HCT116 (cell line): ENCODE results near the gene CHD8. TPM values are rescaled to one million over a fixed set of nuclear protein-coding genes. Genes with fewer than 3 reads are reported as not detected.

Experiments
- ATAC-seq: fragments of 200-7000 bp; cut with Tn5 transposase; 2 replicates; pipeline ENCODE4 v1.9.1; 2020; ENCODE audit warnings: mild to moderate bottlenecking, moderate library complexity
- BruUV-seq: library from RNA; stranded (reverse); fragments of 400-500 nt; replicated peaks from 2 replicates; lab custom pipeline; 2021; lab: Mats Ljungman, UMichigan
- CTCF ChIA-PET: fragments of 300-600 bp; sonication (Branson Sonifier 250); formaldehyde crosslinking; loops from one replicate; lab custom pipeline; 2021; ENCODE audit warnings: antibody characterized with exemption; lab: Charles Lee
- POLR2A ChIA-PET: fragments of 300-600, 350-600 bp; sonication (Branson Sonifier 250); formaldehyde crosslinking; loops from one replicate; lab custom pipeline; 2021; ENCODE audit warnings: antibody characterized with exemption; lab: Charles Lee
- RAD21 ChIA-PET, 2 experiments: fragments of 300-600 bp; sonication (Branson Sonifier 250); formaldehyde crosslinking; loops; one replicate each; lab custom pipeline; 2023; ENCODE audit warnings: low total read pairs in 2 of 2; ENCODE audit not compliant: uncharacterized antibody in 2 of 2, unreplicated experiment in 2 of 2, low non-redundant PET in 1 of 2; lab: Charles Lee
- DNase-seq: peaks from one replicate; pipeline ENCODE4 v3.0.0-alpha.2; 2010; ENCODE audit warnings: low read depth, low spot score
- H2AFZ ChIP-seq: fragments of 200-600 bp; shearing (Covaris generic), sonication (generic); 2 replicates; pipeline ENCODE4 v1.6.1; 2017; ENCODE audit warnings: low read depth, mixed run types, mixed read lengths, antibody characterized with exemption, low read length; ENCODE audit not compliant: poor library complexity, severe bottlenecking
- H3K27ac ChIP-seq: 2 replicates; pipeline ENCODE4 v1.5.1; 2012; ENCODE audit warnings: low read depth, low read length
- H3K27me3 ChIP-seq: fragments of 200-600 bp; sonication (generic); 2 replicates; pipeline ENCODE4 v1.6.1; 2016; ENCODE audit warnings: mixed run types, low read length, mixed read lengths; ENCODE audit not compliant: insufficient read depth
- H3K36me3 ChIP-seq, 2 experiments: fragments of 200-500 bp in 1 of 2; fragments of 200-600 bp in 1 of 2; sonication (Bioruptor generic) in 1 of 2; sonication (generic) in 1 of 2; 2 replicates each; pipeline versions ENCODE4 v1.5.1 to v1.6.1; 2014 to 2016; ENCODE audit warnings: low read length in 2 of 2, inconsistent platforms in 1 of 2, mixed read lengths in 1 of 2, mixed run types in 1 of 2; ENCODE audit not compliant: insufficient read depth in 2 of 2, control insufficient read depth in 1 of 2
- H3K4me1 ChIP-seq, 2 experiments: fragments of 200-600 bp in 1 of 2; sonication (generic) in 1 of 2; 2 replicates each; pipeline versions ENCODE4 v1.5.1 to v1.6.1; 2012 to 2017; ENCODE audit warnings: low read length in 2 of 2, inconsistent platforms in 1 of 2, mild to moderate bottlenecking in 1 of 2, mixed read lengths in 1 of 2, mixed run types in 1 of 2, moderate library complexity in 1 of 2; ENCODE audit not compliant: insufficient read depth in 2 of 2, control insufficient read depth in 1 of 2
- H3K4me2 ChIP-seq: fragments of 200-600 bp; sonication (generic); 2 replicates; pipeline ENCODE4 v1.6.1; 2017; ENCODE audit warnings: mixed run types, low read length, mixed read lengths
- H3K4me3 ChIP-seq, 2 experiments: fragments of 200-600 bp in 1 of 2; sonication (generic) in 1 of 2; replicated peaks in 1 of 2; 2 replicates each; pipeline ENCODE4 v1.5.1; 2011 to 2016; ENCODE audit warnings: low read length in 2 of 2, control low read depth in 1 of 2, low read depth in 1 of 2, mild to moderate bottlenecking in 1 of 2, mixed read lengths in 1 of 2, mixed run types in 1 of 2
- H3K79me2 ChIP-seq: fragments of 200-600 bp; sonication (generic); 2 replicates; pipeline ENCODE4 v1.6.1; 2017; ENCODE audit warnings: mild to moderate bottlenecking, mixed run types, low read length, moderate library complexity, mixed read lengths; ENCODE audit not compliant: insufficient read depth
- H3K9ac ChIP-seq: fragments of 200-600 bp; sonication (generic); 2 replicates; pipeline ENCODE4 v1.6.1; 2016; ENCODE audit warnings: low read length, mixed read lengths
- H3K9me2 ChIP-seq: fragments of 200-600 bp; sonication (generic), shearing (Covaris generic); 2 replicates; pipeline ENCODE4 v1.6.1; 2017; ENCODE audit warnings: mixed run types, mild to moderate bottlenecking, moderate library complexity; ENCODE audit not compliant: insufficient read depth
- H3K9me3 ChIP-seq, 2 experiments: fragments of 200-500 bp in 1 of 2; fragments of 200-600 bp in 1 of 2; sonication (Bioruptor generic) in 1 of 2; sonication (generic) in 1 of 2; 2 replicates each; pipeline ENCODE4 v1.6.1; 2014 to 2017; ENCODE audit warnings: low read length in 2 of 2, mixed read lengths in 2 of 2, inconsistent platforms in 1 of 2, low read depth in 1 of 2, mild to moderate bottlenecking in 1 of 2, mixed run types in 1 of 2, moderate library complexity in 1 of 2; ENCODE audit not compliant: control insufficient read depth in 1 of 2, insufficient read depth in 1 of 2
- H4K20me1 ChIP-seq: fragments of 200-600 bp; sonication (generic), shearing (Covaris generic); 2 replicates; pipeline ENCODE4 v1.6.1; 2017; ENCODE audit warnings: mixed run types, mild to moderate bottlenecking, moderate library complexity; ENCODE audit not compliant: insufficient read depth
- ATF3 ChIP-seq: IDR thresholded peaks from 2 replicates; pipeline ENCODE4 v1.6.1; 2012
- CEBPB ChIP-seq: IDR thresholded peaks from 2 replicates; pipeline ENCODE4 v1.6.1; 2012; ENCODE audit warnings: low read depth
- CTCF ChIP-seq, 3 experiments: fragments of 200-600 bp in 1 of 3; sonication (generic) in 1 of 3; IDR thresholded peaks in 2 of 3; conservative IDR thresholded peaks in 1 of 3; 2 replicates each; pipeline ENCODE4 v1.5.1; 2012 to 2017; ENCODE audit warnings: low read depth in 2 of 3, low read length in 2 of 3, antibody characterized with exemption in 1 of 3, borderline replicate concordance in 1 of 3, control low read depth in 1 of 3, mild to moderate bottlenecking in 1 of 3, mixed read lengths in 1 of 3, mixed run types in 1 of 3, moderate library complexity in 1 of 3; ENCODE audit not compliant: insufficient read depth in 1 of 3
- EZH2 ChIP-seq: fragments of 200-600 bp; sonication (generic); IDR thresholded peaks from 2 replicates; pipeline ENCODE4 v1.6.1; 2017; ENCODE audit warnings: antibody characterized with exemption, mixed run types
- JUND ChIP-seq: IDR thresholded peaks from 2 replicates; pipeline ENCODE4 v1.6.1; 2012
- POLR2A ChIP-seq: IDR thresholded peaks from 2 replicates; pipeline ENCODE4 v1.7.0; 2011; ENCODE audit warnings: borderline replicate concordance; ENCODE audit not compliant: insufficient read depth, insufficient read length; ENCODE audit errors: extremely low read depth
- RAD21 ChIP-seq: IDR thresholded peaks from 2 replicates; pipeline ENCODE4 v1.6.1; 2012; ENCODE audit warnings: low read depth, mild to moderate bottlenecking
- REST ChIP-seq: IDR thresholded peaks from 2 replicates; pipeline ENCODE4 v1.6.1; 2012; ENCODE audit warnings: low read depth
- SIN3A ChIP-seq: IDR thresholded peaks from 2 replicates; pipeline ENCODE4 v1.6.1; 2012; ENCODE audit warnings: low read depth
- SP1 ChIP-seq: IDR thresholded peaks from 2 replicates; pipeline ENCODE4 v1.6.1; 2012; ENCODE audit warnings: low read depth
- SRF ChIP-seq: IDR thresholded peaks from 2 replicates; pipeline ENCODE4 v1.6.1; 2012; ENCODE audit warnings: low read depth
- YY1 ChIP-seq: IDR thresholded peaks from 2 replicates; pipeline ENCODE4 v1.6.1; 2011; ENCODE audit warnings: low read length, low read depth, moderate library complexity, mild to moderate bottlenecking; ENCODE audit not compliant: insufficient replicate concordance; ENCODE audit errors: extremely low read depth
- ZFX ChIP-seq: fragments of 450-650 bp; IDR thresholded peaks from 2 replicates; pipeline ENCODE4 v1.6.1; 2017
- intact Hi-C: fragments of 100-400 bp; cut with micrococcal nuclease; formaldehyde crosslinking; loops from 2 replicates; pipeline ENCODE4 v1.10.0; 2022
- total RNA-seq: library from RNA; stranded (reverse); gene quantifications from one replicate; pipeline ENCODE4 v1.2.1, GENCODE V29; 2021; ENCODE audit not compliant: unreplicated experiment

The CHD8 gene
- total RNA-seq, 1 experiment from 2014 or later, result 46.8 TPM

- peaks cover 29 to 39% of the 10 kb centered on the region in 2 experiments; a peak in 3 of 4 replicates for H3K36me3 ChIP-seq
- CTCF ChIA-PET, result no interaction called here
- POLR2A ChIA-PET, result no interaction called here
Measured at GRCh38 chr14:21505012-21505553, 49.2 kb upstream of the CHD8 start.

More at GRCh38 chr14:21505012-21505553, 49.2 kb upstream of the CHD8 start:
- RAD21 ChIA-PET, result no interaction called here
- Histone ChIP-seq H3K9ac (no peak overlapping the region), H3K9me2 (no peaks in the 10 kb centered on the region), H3K4me2 (no peak overlapping the region), H3K79me2 (peaks cover 98% of the 10 kb centered on the region), H3K27me3 (no peaks in the 10 kb centered on the region), H2AFZ (no peak overlapping the region), H3K4me3 (no peak overlapping the region), H3K4me1 (peaks cover 7 to 8% of the 10 kb centered on the region in 2 experiments; a peak in 3 of 4 replicates), H3K27ac (no peak overlapping the region), H4K20me1 (peaks cover 6% of the 10 kb centered on the region; the same call in 1 of the 2 replicates), H3K9me3 (no peaks in the 10 kb centered on the region)
- ATAC-seq (no peak), DNase-seq (no peak)
- intact Hi-C loops, result no loop called here
- TF ChIP-seq YY1, result no peak
- no peak for TF ChIP-seq JUND
- no peak for TF ChIP-seq SIN3A
- no peak for TF ChIP-seq ATF3
- no peak for TF ChIP-seq EZH2
- TF ChIP-seq SRF, result no peak
- no peak for TF ChIP-seq POLR2A
- TF ChIP-seq CEBPB, result no peak
- TF ChIP-seq ZFX, result no peak
- TF ChIP-seq SP1, result no peak
- TF ChIP-seq REST, result no peak
- no peak for TF ChIP-seq CTCF (IDR thresholded peaks at IDR 0.05 in 2 of 3, conservative IDR thresholded peaks at IDR 0.05 in 1 of 3; ENCODE audit: borderline replicate concordance in 1 of 3, insufficient read depth in 1 of 3, low read depth in 2 of 3, low read length in 2 of 3)
- TF ChIP-seq RAD21, result no peak
- no TSS peak for BruUV-seq
